ENCODE measurements around the gene IRF8. TPM values are rescaled to one million over a fixed set of nuclear protein-coding genes. Genes with fewer than 3 reads are reported as not detected.
A peak's percentile ranks its signal among the peaks of the same experiment; 100 is the strongest.

Gene IRF8
- total and polyA plus RNA-seq, 12 donors = 0.72 to 29.4 (median 2.1) TPM

DNA sequence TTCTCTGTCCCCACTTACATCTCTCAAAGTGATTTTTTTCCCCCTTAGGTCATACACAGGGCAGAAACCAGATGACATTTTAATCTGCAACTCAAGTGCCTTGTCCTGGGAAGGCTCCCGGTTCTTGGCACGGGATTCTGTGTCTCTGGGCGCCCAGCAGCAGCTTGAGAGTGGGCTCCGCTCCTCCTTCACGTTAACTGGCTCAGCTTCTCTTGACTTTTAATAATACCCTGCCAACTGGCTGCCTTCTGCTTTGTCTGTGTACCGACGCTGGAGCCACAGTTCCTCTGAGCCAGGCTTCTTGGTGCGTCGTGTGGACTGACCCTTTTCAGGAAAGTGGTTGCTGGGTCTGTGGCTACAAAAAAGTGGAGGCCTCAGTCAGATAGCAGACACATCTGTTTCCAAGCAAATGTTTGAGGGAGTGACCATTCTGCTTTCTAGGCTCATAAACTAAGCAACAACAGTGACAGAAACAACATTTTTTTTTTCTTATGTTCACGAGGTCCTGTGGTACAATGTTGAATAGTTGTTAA lies 64.9 kb downstream of the IRF8 start:
- ATAC-seq = peak; percentile 86 to 93 (median 89)
- peak; percentile 63 to 72 for DNase-seq

DNA sequence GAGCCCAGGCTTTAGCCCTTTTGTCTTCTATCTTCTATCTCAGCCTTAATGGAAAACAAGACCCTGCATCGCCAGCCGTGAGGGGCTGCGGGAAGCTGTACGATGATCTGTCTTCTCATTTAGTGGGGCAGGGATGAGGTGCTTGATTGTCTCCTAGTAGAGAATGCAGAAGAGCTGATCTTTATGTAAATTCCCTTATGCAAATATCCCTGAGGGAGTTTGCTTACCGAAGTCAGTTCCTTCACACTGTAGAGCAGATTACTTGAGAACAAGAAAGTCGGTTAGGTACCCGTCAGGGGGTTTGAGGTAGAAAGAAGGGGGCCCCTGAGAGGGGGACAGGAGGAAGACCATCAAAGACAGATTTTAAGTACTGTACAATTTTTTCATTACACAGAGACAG lies 66.2 kb downstream of the IRF8 start:
- TF ChIP-seq, protein P1, sequence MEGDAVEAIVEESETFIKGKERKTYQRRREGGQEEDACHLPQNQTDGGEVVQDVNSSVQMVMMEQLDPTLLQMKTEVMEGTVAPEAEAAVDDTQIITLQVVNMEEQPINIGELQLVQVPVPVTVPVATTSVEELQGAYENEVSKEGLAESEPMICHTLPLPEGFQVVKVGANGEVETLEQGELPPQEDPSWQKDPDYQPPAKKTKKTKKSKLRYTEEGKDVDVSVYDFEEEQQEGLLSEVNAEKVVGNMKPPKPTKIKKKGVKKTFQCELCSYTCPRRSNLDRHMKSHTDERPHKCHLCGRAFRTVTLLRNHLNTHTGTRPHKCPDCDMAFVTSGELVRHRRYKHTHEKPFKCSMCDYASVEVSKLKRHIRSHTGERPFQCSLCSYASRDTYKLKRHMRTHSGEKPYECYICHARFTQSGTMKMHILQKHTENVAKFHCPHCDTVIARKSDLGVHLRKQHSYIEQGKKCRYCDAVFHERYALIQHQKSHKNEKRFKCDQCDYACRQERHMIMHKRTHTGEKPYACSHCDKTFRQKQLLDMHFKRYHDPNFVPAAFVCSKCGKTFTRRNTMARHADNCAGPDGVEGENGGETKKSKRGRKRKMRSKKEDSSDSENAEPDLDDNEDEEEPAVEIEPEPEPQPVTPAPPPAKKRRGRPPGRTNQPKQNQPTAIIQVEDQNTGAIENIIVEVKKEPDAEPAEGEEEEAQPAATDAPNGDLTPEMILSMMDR (IDR thresholded peaks at IDR 0.05) = no peak
- Histone ChIP-seq H3K4me1 (peaks cover 0 to 15% (median 9%) of the 10 kb centered on the region in 9 donors), H3K27me3 (peaks cover 0 to 25% (median 8%) of the 10 kb centered on the region in 7 donors), H3K9me3 (no peaks in the 10 kb centered on the region), H3K36me3 (no peaks in the 10 kb centered on the region), H3K27ac (no peak overlapping the region), H3K4me3 (no peak overlapping the region)
- intact Hi-C loops (cut with DNase I) = no loop called here
- 90 to 91% methylated on average over 7 of the region's 7 CpGs for WGBS, 2 donors
- no peak for ATAC-seq
- DNase-seq = no peak

More for the DNA sequence above, 64.9 kb downstream of the IRF8 start:
- Histone ChIP-seq H3K9me3 (no peaks in the 10 kb centered on the region), H3K36me3 (no peaks in the 10 kb centered on the region), H3K4me1 (peaks cover 0 to 21% (median 7%) of the 10 kb centered on the region in 9 donors), H3K4me3 (no peak overlapping the region), H3K27me3 (peaks cover 0 to 16% (median 4%) of the 10 kb centered on the region in 7 donors), H3K27ac (peak overlapping the region in 4 of 10 donors; percentile 8 to 44 (median 30))
- TF ChIP-seq, protein P1 (IDR thresholded peaks at IDR 0.05) = no peak
- WGBS, 2 donors = 21 to 26% methylated on average over 10 of the region's 10 CpGs
- intact Hi-C loops (cut with DNase I) = loop anchor here in 2 of 10 donors (1.0 to 5.0 kb wide), 2 partner anchors 48 to 388 kb away; no protein-coding TSS in a partner anchor

DNA sequence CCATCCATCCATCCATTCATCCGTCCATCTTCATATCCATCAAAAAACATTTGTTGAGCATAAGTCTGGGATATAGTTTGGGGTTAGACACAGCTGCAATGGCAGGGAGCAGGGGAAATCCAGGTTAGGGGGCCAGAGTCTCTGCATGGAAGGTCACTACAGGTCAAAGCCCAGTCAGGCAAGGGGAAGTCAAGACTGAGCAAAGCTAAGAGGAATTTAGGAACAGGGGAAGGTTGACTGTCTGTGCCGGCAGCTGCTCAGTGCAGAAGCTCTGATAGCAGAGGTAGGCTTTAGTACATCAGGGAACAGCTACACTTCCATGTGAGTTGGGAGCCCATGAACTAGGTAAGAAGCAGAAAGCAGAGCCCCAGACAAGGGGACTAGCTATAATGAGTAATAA lies 68.1 kb downstream of the IRF8 start:
- H3K4me3 ChIP-seq = no peak overlapping the region
- no peak for ATAC-seq
- intact Hi-C loops (cut with DNase I) = no loop called here
- H3K9me3 ChIP-seq = no peaks in the 10 kb centered on the region
- TF ChIP-seq, protein P1 (IDR thresholded peaks at IDR 0.05) = no peak
- H3K36me3 ChIP-seq = no peaks in the 10 kb centered on the region
- DNase-seq = no peak
- H3K4me1 ChIP-seq = peaks cover 0 to 15% (median 9%) of the 10 kb centered on the region in 9 donors
- no peak overlapping the region for H3K27ac ChIP-seq
- 11 to 57% methylated on average over 2 of the region's 2 CpGs for WGBS, 2 donors
- peaks cover 0 to 19% (median 7%) of the 10 kb centered on the region in 7 donors for H3K27me3 ChIP-seq

DNA sequence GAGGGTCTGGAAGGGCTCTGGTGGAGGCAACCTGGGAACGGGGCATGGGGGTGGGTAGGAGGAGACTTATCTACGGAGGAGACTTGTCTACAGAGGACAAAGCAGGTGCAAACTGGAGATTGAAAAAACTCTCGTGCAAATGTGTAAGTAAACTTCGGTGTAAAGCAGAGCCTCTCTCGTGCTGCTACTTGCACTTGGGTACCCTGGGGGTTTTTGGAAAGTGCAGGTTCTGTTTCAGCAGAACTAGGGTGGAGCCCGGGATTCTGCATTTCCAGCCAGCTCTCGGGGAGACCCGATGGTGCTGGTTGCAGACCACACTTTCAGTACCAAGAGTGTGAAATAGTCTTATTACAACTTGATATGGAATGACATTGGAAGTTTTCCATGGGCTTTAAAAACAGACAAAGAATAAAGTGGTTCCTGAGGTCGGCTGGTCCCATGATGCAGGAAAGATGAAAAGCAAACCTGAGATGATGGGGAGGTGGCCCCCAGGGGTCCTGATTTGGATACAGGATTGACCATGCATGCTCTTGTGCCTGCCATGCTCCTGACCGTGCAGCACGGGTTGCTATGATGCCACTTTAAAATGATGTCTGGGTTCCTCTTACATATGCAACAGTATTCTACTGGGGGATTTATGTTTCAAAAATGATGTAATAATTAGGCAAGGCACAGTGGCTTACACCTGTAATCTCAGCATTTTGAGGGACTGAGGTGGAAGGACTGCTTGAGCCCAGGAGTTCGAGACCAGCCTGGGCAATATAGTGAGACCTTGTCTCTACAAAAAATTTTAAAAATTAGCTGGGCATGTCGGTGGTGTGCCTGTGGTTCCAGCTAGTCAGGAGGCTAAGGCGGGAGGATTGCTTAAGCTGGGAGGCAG lies 69.3 kb downstream of the IRF8 start:
- peaks cover 0 to 12% (median 9%) of the 10 kb centered on the region in 9 donors for H3K4me1 ChIP-seq
- ATAC-seq (no peak), DNase-seq (no peak)
- no peak overlapping the region for H3K27ac ChIP-seq
- 80 to 87% methylated on average over 14 of the region's 14 CpGs for WGBS, 2 donors
- H3K9me3 ChIP-seq = no peaks in the 10 kb centered on the region
- peaks cover 0 to 19% (median 6%) of the 10 kb centered on the region in 7 donors for H3K27me3 ChIP-seq
- intact Hi-C loops (cut with DNase I) = no loop called here
- TF ChIP-seq, protein P1 (IDR thresholded peaks at IDR 0.05) = no peak
- no peak overlapping the region for H3K4me3 ChIP-seq
- no peaks in the 10 kb centered on the region for H3K36me3 ChIP-seq

Measured in heart right ventricle (tissue), 16 donors.